ENCODE data around the gene ZEB1.

- TF ChIP-seq CTCF (IDR thresholded peaks at IDR 0.05), result no peak
- no peak for TF ChIP-seq POLR2A (IDR thresholded peaks at IDR 0.05; ENCODE audit: low read depth)
- TF ChIP-seq POLR2AphosphoS5 (IDR thresholded peaks at IDR 0.05), result no peak
- TF ChIP-seq EP300 (IDR thresholded peaks at IDR 0.05), result no peak
Measured at GRCh38 chr10:31475519-31475918, 156.5 kb downstream of the ZEB1 start.

Measured in esophagus muscularis mucosa (tissue), 4 donors.